GM18505 (cell line): Measurements from ENCODE around the gene KCNG2.

Experiments
- ATAC-seq: cut with Tn5 transposase; IDR thresholded peaks from one replicate; pipeline ENCODE4 v1.9.1; 2021; ENCODE audit not compliant: unreplicated experiment
- POLR2A ChIP-seq: IDR thresholded peaks from 4 replicates; pipeline ENCODE4 v1.6.1; 2011; ENCODE audit warnings: borderline replicate concordance; ENCODE audit not compliant: insufficient read depth, insufficient read length; ENCODE audit errors: extremely low read depth

KCNG2 gene

DNA sequence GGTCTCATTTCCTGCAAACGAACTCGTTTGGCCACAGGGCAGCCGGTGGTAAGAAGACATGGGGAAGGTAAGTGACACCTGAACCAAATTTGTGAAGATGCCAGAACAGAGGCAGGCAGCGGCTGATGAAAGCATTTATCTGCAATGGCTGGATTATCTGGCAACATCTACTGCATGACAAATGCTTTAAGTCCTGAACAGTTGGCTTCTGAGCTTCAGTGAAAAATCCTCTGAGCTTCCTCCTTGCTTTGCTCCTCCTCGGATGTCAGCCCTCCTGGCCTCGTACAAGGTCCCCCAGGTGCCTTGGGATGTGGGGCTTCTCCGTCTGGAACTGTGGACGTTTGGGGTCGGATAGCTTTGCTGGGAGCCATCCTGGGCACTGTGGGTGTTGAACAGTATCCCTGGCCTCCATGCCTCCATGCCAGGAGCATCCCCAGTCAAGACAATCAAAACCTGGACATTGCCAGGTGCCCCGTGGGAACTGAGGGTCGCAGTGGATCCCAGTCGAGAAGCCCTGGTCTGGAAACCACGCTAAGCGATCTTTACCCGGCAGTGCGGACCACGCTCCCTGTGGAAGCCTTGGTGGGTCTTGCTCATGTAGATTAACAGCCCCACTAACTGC, 49.3 kb downstream of the KCNG2 start:
- TF ChIP-seq POLR2A, result no peak
- ATAC-seq, result no peak

DNA sequence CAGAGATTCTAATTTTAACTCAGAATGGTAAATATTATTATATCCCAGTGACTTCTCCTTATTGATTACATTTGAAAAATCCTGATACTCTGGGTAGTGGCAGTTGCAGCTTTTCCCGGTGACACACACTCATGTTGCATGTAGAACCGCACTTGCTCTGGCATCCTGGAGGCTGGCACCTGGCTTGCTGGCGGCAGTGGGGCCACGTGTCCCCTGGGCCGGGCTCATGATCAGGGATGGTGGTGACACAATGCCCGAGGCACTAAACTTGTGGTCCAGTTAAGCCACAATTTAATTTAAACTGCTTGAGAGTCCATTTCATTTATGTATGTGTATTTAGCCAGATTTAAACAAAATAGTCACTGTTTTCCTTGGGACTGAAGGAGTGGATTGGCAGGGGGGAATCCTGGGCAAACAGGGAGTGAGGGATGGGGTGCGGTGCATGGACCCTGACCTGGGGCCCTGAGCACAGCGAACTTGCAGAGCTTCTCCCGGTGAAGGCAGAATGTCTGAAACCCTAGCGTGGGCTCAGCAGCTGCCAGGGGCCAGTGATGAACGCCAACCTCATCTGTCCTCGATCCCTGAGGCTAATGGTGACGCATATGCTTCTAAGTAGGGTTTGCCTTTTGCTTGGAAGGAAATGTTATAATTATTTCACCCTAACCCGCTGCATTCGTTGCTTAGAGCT, 50.0 kb downstream of the KCNG2 start:
- no peak for TF ChIP-seq POLR2A
- ATAC-seq, result no peak

DNA sequence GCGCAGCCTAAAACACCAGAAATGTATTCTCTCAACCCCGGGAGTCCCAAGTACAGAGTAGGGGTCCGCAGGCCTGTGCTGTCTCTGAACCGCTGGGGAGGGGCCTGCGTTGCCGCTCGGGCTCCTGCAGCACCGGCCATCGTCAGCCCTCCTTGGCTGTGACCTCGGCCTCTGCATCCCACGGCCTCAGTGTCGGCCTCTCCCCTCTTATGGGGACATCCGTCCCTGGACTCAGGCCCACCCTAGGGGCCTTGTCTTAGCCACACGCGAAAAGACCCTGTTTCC, 50.5 kb downstream of the KCNG2 start:
- ATAC-seq, result no peak
- no peak for TF ChIP-seq POLR2A

DNA sequence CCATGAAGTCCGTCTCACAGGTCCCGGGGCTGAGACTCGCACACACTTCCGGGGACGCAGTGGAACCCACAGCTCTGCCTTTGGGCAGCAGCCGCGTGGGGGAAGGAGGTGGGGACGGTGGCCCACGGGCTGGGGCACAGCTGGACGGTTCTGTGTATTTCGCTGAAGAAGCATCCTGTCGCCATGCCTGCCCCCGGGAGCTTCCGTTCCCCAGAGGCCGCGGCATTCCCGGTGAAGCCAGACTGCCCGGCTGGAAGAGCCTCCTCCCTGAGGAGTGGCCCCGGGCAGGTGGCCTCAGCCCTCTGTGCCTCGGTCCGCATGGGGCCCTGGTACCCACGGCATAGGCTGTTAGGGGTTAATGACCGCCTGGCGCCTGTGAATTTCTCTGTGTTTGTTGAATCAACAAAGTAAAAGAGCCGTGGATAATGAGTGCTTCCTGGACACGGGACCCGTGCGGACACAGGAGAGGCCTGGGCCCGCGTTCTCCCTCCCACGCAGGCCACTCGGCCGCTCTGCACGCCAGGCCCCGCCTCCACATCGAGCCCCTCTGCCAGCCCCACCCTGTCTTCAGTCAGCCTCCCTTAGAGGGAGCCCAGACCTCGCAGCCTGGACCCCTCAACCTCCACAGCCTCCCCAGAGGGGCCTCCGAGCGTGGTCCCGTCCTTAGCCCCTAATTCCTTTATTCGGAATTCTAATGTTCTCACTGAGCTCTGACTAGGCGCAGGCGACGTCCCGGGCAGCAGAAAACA, 51.0 kb downstream of the KCNG2 start:
- no peak for TF ChIP-seq POLR2A
- no peak for ATAC-seq

DNA sequence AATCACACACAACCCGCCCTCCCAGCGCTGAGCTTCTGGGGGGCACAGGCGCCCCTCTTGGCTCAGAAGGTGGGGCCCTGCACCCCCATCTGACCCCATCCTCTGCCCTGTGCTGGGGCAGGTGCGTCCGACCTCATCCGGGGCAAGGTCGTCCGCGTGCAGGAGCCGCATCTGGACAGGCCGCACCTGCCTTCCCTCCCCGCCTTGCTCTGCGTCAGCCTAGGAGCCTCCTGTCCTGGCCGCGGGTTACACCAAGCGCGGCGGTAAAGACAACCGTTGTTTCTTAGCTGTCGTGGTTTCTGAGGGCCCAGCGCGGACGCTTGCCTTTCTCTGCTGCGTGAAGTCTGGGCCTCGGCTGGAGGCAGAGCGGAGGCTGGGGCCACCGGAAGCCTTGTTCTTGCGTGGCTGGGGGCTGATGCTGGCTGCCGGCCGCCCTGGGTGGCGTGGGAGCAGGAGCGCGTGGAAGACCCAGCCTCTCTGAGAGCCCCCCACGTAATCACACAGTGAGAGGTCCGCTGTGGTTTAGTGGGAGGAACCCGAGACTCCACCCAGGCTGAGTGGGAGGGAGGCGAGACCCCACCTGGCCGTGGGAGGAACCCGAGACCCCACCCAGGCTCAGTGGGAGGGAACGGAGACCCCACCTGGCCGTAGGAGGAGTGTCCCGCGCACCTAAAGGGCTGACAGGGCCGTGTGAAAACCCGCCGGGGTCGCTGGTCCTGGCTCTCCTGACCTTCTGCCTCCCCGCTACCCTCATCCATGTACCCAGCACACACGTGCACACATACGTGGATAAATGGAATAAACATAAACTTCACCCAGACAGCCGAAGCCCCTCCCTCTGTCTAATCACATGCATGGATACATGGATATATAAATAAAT, 51.8 kb downstream of the KCNG2 start:
- TF ChIP-seq POLR2A, result no peak
- ATAC-seq, result no peak

DNA sequence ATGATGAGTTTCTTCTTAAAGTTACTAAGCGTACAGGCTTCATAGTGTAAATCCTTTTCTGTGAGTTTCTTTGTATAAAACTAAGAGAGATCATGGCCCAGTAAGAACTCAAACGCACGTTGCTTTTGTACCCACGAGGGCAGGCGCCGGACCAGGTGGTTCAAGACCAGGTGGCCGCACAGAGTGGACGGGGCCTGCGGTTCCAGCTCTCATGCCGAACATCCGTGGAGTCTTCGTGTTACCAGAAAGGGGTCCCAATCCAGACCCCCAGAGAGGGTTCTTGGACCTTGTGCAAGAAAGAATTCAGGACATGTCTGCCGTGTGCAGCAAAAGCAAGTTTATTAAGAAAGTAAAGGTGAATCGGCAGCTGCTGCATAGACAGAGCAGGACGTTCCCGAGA, 53.0 kb downstream of the KCNG2 start:
- no peak for TF ChIP-seq POLR2A
- ATAC-seq, result no peak

DNA sequence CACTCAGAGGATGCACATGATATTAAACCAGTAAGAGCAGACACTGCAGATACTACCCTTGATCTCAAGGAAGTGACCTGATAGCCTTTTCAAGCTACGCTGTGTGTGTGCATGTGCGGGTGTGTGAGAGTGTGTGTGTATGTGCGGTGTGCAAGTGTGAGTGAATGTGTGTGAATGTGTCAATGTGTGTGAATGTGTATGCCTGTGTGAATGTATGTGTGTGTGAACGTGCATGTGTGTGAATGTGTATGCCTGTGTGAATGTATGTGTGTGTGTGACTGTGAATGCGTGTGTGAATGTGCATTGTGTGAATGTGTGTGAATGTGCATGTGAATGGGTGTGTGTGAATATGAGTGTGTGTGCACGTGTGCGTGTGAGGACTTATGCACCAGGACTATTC, 53.8 kb downstream of the KCNG2 start:
- ATAC-seq, result no peak
- no peak for TF ChIP-seq POLR2A

DNA sequence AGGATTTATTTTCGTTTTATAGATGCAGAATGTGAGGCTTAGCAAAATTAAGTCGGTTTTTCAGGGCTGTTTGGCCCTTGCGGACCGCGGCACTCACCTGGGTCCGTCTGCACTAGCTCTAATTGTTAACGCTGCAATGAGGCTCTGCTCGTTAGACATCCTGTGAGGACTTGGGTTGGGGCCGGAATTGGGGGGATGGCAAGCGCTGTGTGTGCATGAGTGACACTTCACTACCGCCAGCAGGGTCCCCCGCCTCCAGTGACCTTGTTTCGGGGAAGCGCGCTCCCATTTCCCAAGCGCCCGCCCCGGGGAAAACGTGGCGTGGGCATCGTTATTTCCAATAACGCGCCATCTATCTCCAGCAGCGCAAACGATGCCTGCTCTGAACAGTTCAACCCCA, 54.2 kb downstream of the KCNG2 start:
- TF ChIP-seq POLR2A, result no peak
- no peak for ATAC-seq

DNA sequence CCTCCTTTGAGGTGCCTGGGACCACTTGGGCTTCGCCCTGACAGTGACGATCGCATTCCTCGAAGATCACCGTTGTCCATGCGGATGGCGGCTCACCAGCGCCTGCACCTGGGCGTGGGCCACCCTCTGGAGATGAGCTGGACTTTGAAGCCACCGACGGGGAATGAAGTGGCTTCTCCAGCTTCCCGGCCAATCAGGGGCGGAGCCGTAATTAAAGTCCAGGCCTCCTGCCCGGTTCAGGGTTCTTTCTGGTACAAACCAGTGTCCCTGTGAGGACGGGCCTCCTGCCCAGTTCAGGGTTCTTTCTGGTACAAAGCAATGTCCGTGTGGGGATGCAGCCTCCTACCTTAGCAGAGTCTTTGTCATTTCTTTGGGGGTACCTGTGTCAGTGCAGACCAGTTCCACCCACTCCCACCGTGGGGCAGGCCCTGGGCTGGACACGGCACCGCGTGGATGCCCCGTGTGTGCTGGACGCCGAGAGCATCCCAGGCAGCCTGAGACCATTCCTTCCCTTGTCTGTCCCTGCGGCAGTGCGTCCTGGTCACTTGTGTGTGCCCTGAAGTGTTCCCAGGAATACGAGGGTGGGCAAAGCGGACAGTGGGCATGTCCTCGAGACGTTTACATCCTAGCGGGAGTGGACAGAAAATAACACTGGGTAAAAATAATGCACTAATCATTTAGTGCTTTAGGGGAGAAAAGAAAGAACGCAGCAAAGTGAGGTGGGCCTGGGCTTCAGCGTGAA, 55.0 kb downstream of the KCNG2 start:
- TF ChIP-seq POLR2A, result no peak
- no peak for ATAC-seq

DNA sequence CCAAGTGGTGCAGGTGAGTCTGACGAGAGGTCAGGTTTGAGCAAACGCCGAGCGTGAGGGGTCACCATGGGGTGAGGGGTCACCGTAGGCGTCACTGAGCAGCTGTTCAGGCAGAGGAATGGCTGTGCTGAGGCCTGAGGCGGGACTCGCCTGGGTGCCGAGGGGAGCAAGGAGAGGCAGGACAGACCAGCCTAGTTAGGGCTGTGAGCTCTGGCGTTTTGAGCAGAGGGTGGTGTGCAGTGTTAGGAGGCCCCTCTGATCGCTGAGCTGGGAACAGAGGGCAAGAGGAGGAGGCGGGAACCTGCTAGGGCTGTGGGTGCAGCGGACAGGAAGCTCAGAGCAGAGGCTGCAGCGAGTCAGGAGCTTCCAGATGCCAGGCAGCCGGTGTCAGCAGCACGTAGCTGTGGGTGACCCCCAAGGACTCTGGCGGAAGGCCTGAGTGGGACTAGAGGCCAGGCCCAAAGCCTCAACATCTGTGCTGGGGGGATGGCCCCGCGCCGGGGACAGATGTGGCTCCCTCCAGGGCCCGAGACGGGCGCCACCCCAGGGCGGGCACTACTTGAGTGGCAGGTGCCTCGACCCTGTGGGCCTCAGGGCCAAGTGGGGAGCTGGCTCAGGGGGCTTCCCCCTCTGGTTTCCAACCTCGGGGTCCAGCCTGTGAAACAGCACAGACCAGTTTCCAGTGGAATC, 55.7 kb downstream of the KCNG2 start:
- no peak for TF ChIP-seq POLR2A
- ATAC-seq, result no peak

DNA sequence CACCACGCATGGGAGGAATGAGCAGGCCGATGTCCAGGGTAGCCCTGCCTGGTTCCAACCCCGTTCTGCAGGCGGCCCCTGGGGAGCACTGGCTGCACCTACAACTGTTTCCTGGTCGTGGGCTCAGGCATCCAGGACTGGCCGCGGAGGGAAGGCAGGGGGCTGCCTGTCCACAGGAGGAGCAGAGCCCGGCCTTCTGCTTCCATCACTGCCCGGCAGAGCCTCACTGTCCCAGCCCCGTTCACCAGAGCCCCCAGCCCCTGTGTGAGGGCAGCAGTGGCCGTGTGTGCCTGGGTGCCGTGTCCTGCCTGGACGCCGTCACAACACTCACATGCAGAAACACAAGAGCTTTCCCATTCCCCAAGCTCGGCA, 56.2 kb downstream of the KCNG2 start:
- no peak for ATAC-seq
- no peak for TF ChIP-seq POLR2A
